Cardiac fibroblast (primary cell): ENCODE measurements around the gene NUDT6.
"Not testable (repeated sequence)": the region's sequence is repeated elsewhere in the genome, so short reads cannot be mapped to it uniquely, and the experiment has no call there.

Experiments
- DNase-seq, 2 donors: peaks; one replicate each; pipeline versions ENCODE4 v3.0.0 to v3.0.0-alpha.2; 2010; ENCODE audit warnings: low read depth in 2 of 2
- H3K4me3 ChIP-seq, 2 donors: replicated peaks in 1 of 2; 1 replicate in 1 of 2; 2 replicates in 1 of 2; pipeline ENCODE4 v1.5.1; 2011; ENCODE audit warnings: low read depth in 2 of 2, low read length in 2 of 2, mild to moderate bottlenecking in 2 of 2, moderate library complexity in 1 of 2
- CTCF ChIP-seq: IDR thresholded peaks from one replicate; pipeline ENCODE4 v1.5.1; 2011; ENCODE audit warnings: low read depth, mild to moderate bottlenecking, low read length, inconsistent platforms

The NUDT6 gene

GRCh38 chr4:122854447-122855352, 67.7 kb downstream of the NUDT6 start:
- no peak for TF ChIP-seq CTCF
- H3K4me3 ChIP-seq, result no peak overlapping the region
- peak in 1 of 2 donors; percentile 47 for DNase-seq

GRCh38 chr4:122851568-122851967, 70.8 kb downstream of the NUDT6 start:
- no peak overlapping the region for H3K4me3 ChIP-seq
- no peak for TF ChIP-seq CTCF
- DNase-seq, result no peak

GRCh38 chr4:122849789-122850188, 72.6 kb downstream of the NUDT6 start:
- H3K4me3 ChIP-seq, DNase-seq: not testable (repeated sequence)

GRCh38 chr4:122847931-122848330, 74.5 kb downstream of the NUDT6 start:
- no peak for TF ChIP-seq CTCF
- DNase-seq, result peak in 1 of 2 donors; percentile 45
- no peak overlapping the region for H3K4me3 ChIP-seq

GRCh38 chr4:122845760-122846159, 76.6 kb downstream of the NUDT6 start:
- DNase-seq, result no peak
- TF ChIP-seq CTCF, result no peak
- no peak overlapping the region for H3K4me3 ChIP-seq

GRCh38 chr4:122845066-122845465, 77.3 kb downstream of the NUDT6 start:
- no peak for DNase-seq
- H3K4me3 ChIP-seq, result no peak overlapping the region
- no peak for TF ChIP-seq CTCF

GRCh38 chr4:122844391-122844790, 78.0 kb downstream of the NUDT6 start:
- not testable (repeated sequence) for DNase-seq, H3K4me3 ChIP-seq
